Body of pancreas (tissue), 4 donors: Measurements from ENCODE around the gene STK39. TPM values are rescaled to one million over a fixed set of nuclear protein-coding genes. Genes with fewer than 3 reads are reported as not detected.
A peak's percentile ranks its signal among the peaks of the same experiment; 100 is the strongest.

ENCODE experiments used
- ATAC-seq: fragments of 150-250 bp; one replicate; pipeline ENCODE4 v1.9.1; 2016
- DNase-seq, 4 donors: peaks; one replicate each; pipeline ENCODE4 v3.0.0-alpha.2; 2019
- H3K27ac ChIP-seq, 4 donors: fragments of 200-600 bp; sonication (generic); 1 replicate in 3 of 4; 2 replicates in 1 of 4; pipeline versions ENCODE4 v1.5.1 to v1.6.1; 2016 to 2019; ENCODE audit warnings: mild to moderate bottlenecking in 1 of 4, mixed read lengths in 1 of 4, moderate library complexity in 1 of 4
- H3K27me3 ChIP-seq, 2 donors: fragments of 200-600 bp; sonication (generic); one replicate each; pipeline ENCODE4 v1.6.0; 2016; ENCODE audit warnings: mild to moderate bottlenecking in 1 of 2
- H3K36me3 ChIP-seq, 2 donors: fragments of 200-600 bp; sonication (generic); replicated peaks in 1 of 2; 2 replicates each; pipeline ENCODE4 v1.5.1; 2016; ENCODE audit warnings: low read depth in 2 of 2; ENCODE audit not compliant: insufficient read depth in 1 of 2
- H3K4me1 ChIP-seq: fragments of 200-600 bp; sonication (generic); one replicate; pipeline ENCODE4 v1.6.0; 2016
- H3K4me3 ChIP-seq, 2 donors: fragments of 200-600 bp; sonication (generic); 1 replicate in 1 of 2; 2 replicates in 1 of 2; pipeline ENCODE4 v1.5.1; 2016 to 2019
- H3K9me3 ChIP-seq, 3 donors: fragments of 200-600 bp; sonication (generic); 1 replicate in 2 of 3; 2 replicates in 1 of 3; pipeline ENCODE4 v1.5.1; 2016
- CTCF ChIP-seq, 7 experiments: fragments of 450-650 bp in 4 of 7; fragments of 200-600 bp in 3 of 7; sonication (generic) in 3 of 7; IDR thresholded peaks; one replicate each; pipeline ENCODE4 v1.5.1; 2016 to 2019; ENCODE audit warnings: antibody characterized with exemption in 7 of 7
- POLR2A ChIP-seq, 3 donors: fragments of 450-650 bp; IDR thresholded peaks; one replicate each; pipeline ENCODE4 v1.6.1; 2016; ENCODE audit warnings: antibody characterized with exemption in 3 of 3, mild to moderate bottlenecking in 2 of 3
- WGBS, 2 donors: methylation state at CpG; one replicate each; pipeline ENCODE4 v1.1.5; 2017; 5-methylcytosine and 5-hydroxymethylcytosine counted together
- intact Hi-C: fragments of 100-400 bp; cut with DNase I; formaldehyde crosslinking; loops from one replicate; pipeline ENCODE4 v1.15.1; 2023
- total RNA-seq, 2 donors: library from RNA; depleted of rRNA; stranded (reverse); fragments of >200 nt; gene quantifications; one replicate each; pipeline ENCODE4 v1.1.0, GENCODE V29; 2016

The STK39 gene
- total RNA-seq, 2 donors from 2014 or later = 12.9 to 15.8 TPM

GRCh38 chr2:168246072-168246482, 1.3 kb downstream of the STK39 start:
- no peak for ATAC-seq
- intact Hi-C loops = no loop called here
- Histone ChIP-seq H3K4me1 (peaks cover 33% of the 10 kb centered on the region), H3K36me3 (no peaks in the 10 kb centered on the region), H3K9me3 (no peaks in the 10 kb centered on the region), H3K27ac (peak overlapping the region; percentile 78 to 98 (median 94)), H3K27me3 (no peaks in the 10 kb centered on the region), H3K4me3 (peak overlapping the region; percentile 69 to 92)
- 16 to 19% methylated on average over 7 to 11 of the region's 11 CpGs for WGBS, 2 donors
- no peak for DNase-seq
- TF ChIP-seq POLR2A (IDR thresholded peaks at IDR 0.05) (no peak), CTCF (IDR thresholded peaks at IDR 0.05) (no peak)

- TF ChIP-seq POLR2A (IDR thresholded peaks at IDR 0.05) = no peak
- TF ChIP-seq CTCF (IDR thresholded peaks at IDR 0.05) = no peak
- intact Hi-C loops = no loop called here
Observed at GRCh38 chr2:168245074-168245825, 2.1 kb downstream of the STK39 start.

GRCh38 chr2:168244318-168244717, 3.1 kb downstream of the STK39 start:
- peak; percentile 45 to 71 (median 63) for DNase-seq

More at GRCh38 chr2:168245074-168245825, 2.1 kb downstream of the STK39 start:
- no peak for DNase-seq
- Histone ChIP-seq H3K4me1 (peaks cover 33% of the 10 kb centered on the region), H3K4me3 (no peak overlapping the region), H3K27ac (peak overlapping the region; percentile 7 to 94 (median 21)), H3K36me3 (no peaks in the 10 kb centered on the region), H3K9me3 (no peaks in the 10 kb centered on the region), H3K27me3 (no peaks in the 10 kb centered on the region)
- 71 to 83% methylated on average over 7 of the region's 7 CpGs for WGBS, 2 donors
- no peak for ATAC-seq

GRCh38 chr2:168243061-168243460, 4.3 kb downstream of the STK39 start:
- DNase-seq (no peak), ATAC-seq (no peak)
- 89 to 91% methylated on average over 5 of the region's 5 CpGs for WGBS, 2 donors
- Histone ChIP-seq H3K4me1 (peaks cover 29% of the 10 kb centered on the region), H3K27me3 (no peaks in the 10 kb centered on the region), H3K27ac (no peak overlapping the region), H3K36me3 (no peaks in the 10 kb centered on the region), H3K9me3 (no peaks in the 10 kb centered on the region), H3K4me3 (no peak overlapping the region)
- TF ChIP-seq CTCF (IDR thresholded peaks at IDR 0.05) (no peak), POLR2A (IDR thresholded peaks at IDR 0.05) (no peak)
- intact Hi-C loops = no loop called here

More at GRCh38 chr2:168244318-168244717, 3.1 kb downstream of the STK39 start:
- no peak overlapping the region for H3K4me3 ChIP-seq
- no peaks in the 10 kb centered on the region for H3K36me3 ChIP-seq
- peak in 2 of 7 experiments; percentile 8 to 9 for TF ChIP-seq CTCF (IDR thresholded peaks at IDR 0.05)
- peak in 1 of 3 donors; percentile 15 for TF ChIP-seq POLR2A (IDR thresholded peaks at IDR 0.05)
- ATAC-seq = no peak
- intact Hi-C loops = no loop called here
- WGBS, 2 donors = 18 to 31% methylated on average over 8 of the region's 8 CpGs
- no peaks in the 10 kb centered on the region for H3K9me3 ChIP-seq
- peak overlapping the region; percentile 17 to 94 (median 21) for H3K27ac ChIP-seq
- peaks cover 33% of the 10 kb centered on the region for H3K4me1 ChIP-seq
- no peaks in the 10 kb centered on the region for H3K27me3 ChIP-seq

GRCh38 chr2:168241746-168242145, 5.6 kb downstream of the STK39 start:
- TF ChIP-seq CTCF (IDR thresholded peaks at IDR 0.05) (no peak), POLR2A (IDR thresholded peaks at IDR 0.05) (no peak)
- Histone ChIP-seq H3K4me3 (no peak overlapping the region), H3K9me3 (no peaks in the 10 kb centered on the region), H3K36me3 (no peaks in the 10 kb centered on the region), H3K27me3 (no peaks in the 10 kb centered on the region), H3K4me1 (peaks cover 28% of the 10 kb centered on the region), H3K27ac (no peak overlapping the region)
- 83 to 88% methylated on average over 5 of the region's 5 CpGs for WGBS, 2 donors
- intact Hi-C loops = no loop called here
- ATAC-seq (no peak), DNase-seq (no peak)
